Colonic mucosa (tissue), 4 donors: ENCODE measurements around the gene LGALS3. TPM values are rescaled to one million over a fixed set of nuclear protein-coding genes. Genes with fewer than 3 reads are reported as not detected.
A peak's percentile ranks its signal among the peaks of the same experiment; 100 is the strongest.

Source experiments
- DNase-seq: peaks from one replicate; pipeline ENCODE4 v3.0.0-alpha.2; 2020
- H3K27ac ChIP-seq: fragments of 200-600 bp; one replicate; pipeline ENCODE4 v1.8.0; 2021
- H3K27me3 ChIP-seq: fragments of 200-600 bp; one replicate; pipeline ENCODE4 v1.8.0; 2021
- H3K36me3 ChIP-seq: fragments of 200-600 bp; one replicate; pipeline ENCODE4 v1.8.0; 2021
- H3K4me1 ChIP-seq: fragments of 200-600 bp; one replicate; pipeline ENCODE4 v1.8.0; 2021; ENCODE audit warnings: mild to moderate bottlenecking
- H3K4me3 ChIP-seq: fragments of 200-600 bp; one replicate; pipeline ENCODE4 v1.8.0; 2021
- H3K9ac ChIP-seq, 2 donors: one replicate each; pipeline ENCODE4 v1.7.0; 2013; ENCODE audit warnings: control low read depth in 2 of 2, low read depth in 2 of 2, low read length in 2 of 2
- H3K9me3 ChIP-seq: fragments of 200-600 bp; one replicate; pipeline ENCODE4 v1.8.0; 2021
- CTCF ChIP-seq: fragments of 200-600 bp; IDR thresholded peaks from one replicate; pipeline ENCODE4 v1.8.0; 2022; ENCODE audit warnings: antibody characterized with exemption, mild to moderate bottlenecking
- intact Hi-C: fragments of 100-400 bp; cut with DNase I; formaldehyde crosslinking; loops from one replicate; pipeline ENCODE4 v1.14.1; 2022
- total RNA-seq, 2 donors: library from RNA; stranded (reverse); fragmentation: NEBNext Ultra II Directional in 1 of 2; extraction: Animal tissue kit (Norgen Biotek cat#: 25700) in 1 of 2; gene quantifications; one replicate each; pipeline ENCODE4 v1.2.1, GENCODE V29; 2021
- donor health status: healthy.
- donor health status: DM: no; HTN: no; CAD: no.
- donor health status: DM: no; HTN: no; CAD: no.

The LGALS3 gene
- total RNA-seq, 2 donors from 2014 or later, result 1,592 to 1,798 TPM

GRCh38 chr14:55101698-55102097 is 27.4 kb upstream of the LGALS3 start:
- no peak for TF ChIP-seq CTCF
- Histone ChIP-seq H3K4me1 (peaks cover 20% of the 10 kb centered on the region), H3K9ac (no peak overlapping the region), H3K4me3 (no peak overlapping the region), H3K9me3 (no peaks in the 10 kb centered on the region), H3K36me3 (no peaks in the 10 kb centered on the region), H3K27me3 (no peaks in the 10 kb centered on the region), H3K27ac (peak overlapping the region; percentile 89)
- DNase-seq, result peak; percentile 21
- intact Hi-C loops, result no loop called here

- peak; percentile 77 for DNase-seq
- Histone ChIP-seq H3K4me3 (no peak overlapping the region), H3K27me3 (no peaks in the 10 kb centered on the region), H3K9me3 (no peaks in the 10 kb centered on the region), H3K9ac (peak overlapping the region in 1 of 2 donors; percentile 87), H3K4me1 (peaks cover 23% of the 10 kb centered on the region), H3K27ac (peak overlapping the region; percentile 89), H3K36me3 (no peaks in the 10 kb centered on the region)
- TF ChIP-seq CTCF, result no peak
- intact Hi-C loops, result no loop called here
Measured at GRCh38 chr14:55102141-55102621, 26.9 kb upstream of the LGALS3 start.

GRCh38 chr14:55103005-55103640 is 25.9 kb upstream of the LGALS3 start:
- Histone ChIP-seq H3K27ac (peak overlapping the region; percentile 89), H3K4me1 (peaks cover 32% of the 10 kb centered on the region), H3K36me3 (no peaks in the 10 kb centered on the region), H3K9me3 (no peaks in the 10 kb centered on the region), H3K27me3 (no peaks in the 10 kb centered on the region), H3K4me3 (peak overlapping the region; percentile 22), H3K9ac (peak overlapping the region; percentile 31 to 87)
- no peak for TF ChIP-seq CTCF
- intact Hi-C loops, result no loop called here
- DNase-seq, result peak; percentile 96

GRCh38 chr14:55103971-55104954 is 24.8 kb upstream of the LGALS3 start:
- intact Hi-C loops, result no loop called here
- no peak overlapping the region for H3K4me3 ChIP-seq
- H3K4me1 ChIP-seq, result peaks cover 31% of the 10 kb centered on the region
- no peaks in the 10 kb centered on the region for H3K9me3 ChIP-seq
- peak; percentile 32 for DNase-seq
- H3K27me3 ChIP-seq, result no peaks in the 10 kb centered on the region
- peak overlapping the region; percentile 30 to 87 for H3K9ac ChIP-seq
- no peak for TF ChIP-seq CTCF
- H3K36me3 ChIP-seq, result no peaks in the 10 kb centered on the region
- peak overlapping the region; percentile 89 for H3K27ac ChIP-seq

GRCh38 chr14:55105991-55106390 is 23.1 kb upstream of the LGALS3 start:
- no peak for DNase-seq
- Histone ChIP-seq H3K9me3 (no peaks in the 10 kb centered on the region), H3K27ac (no peak overlapping the region), H3K4me3 (no peak overlapping the region), H3K9ac (peak overlapping the region in 1 of 2 donors; percentile 26), H3K36me3 (no peaks in the 10 kb centered on the region), H3K4me1 (peaks cover 29% of the 10 kb centered on the region), H3K27me3 (no peaks in the 10 kb centered on the region)
- intact Hi-C loops, result no loop called here
- TF ChIP-seq CTCF, result no peak
